Epithelial cell of proximal tubule (primary cell): ENCODE measurements around the gene APBB2. TPM values are rescaled to one million over a fixed set of nuclear protein-coding genes. Genes with fewer than 3 reads are reported as not detected.
"Not testable (repeated sequence)": the region's sequence is repeated elsewhere in the genome, so short reads cannot be mapped to it uniquely, and the experiment has no call there.

Experiments used
- DNase-seq: peaks from one replicate; pipeline ENCODE4 v3.0.0-alpha.2; 2011; ENCODE audit warnings: low read depth
- H3K4me3 ChIP-seq: 2 replicates; pipeline ENCODE4 v1.5.1; 2011; ENCODE audit warnings: low read depth, mild to moderate bottlenecking, low read length
- total RNA-seq: library from RNA; depleted of rRNA; stranded (reverse); fragments of >200 nt; gene quantifications from 2 replicates; pipeline ENCODE4 v1.2.3, GENCODE V29; 2015
- TF ChIP-seq, protein P1 (sequence below): conservative IDR thresholded peaks from 2 replicates; pipeline ENCODE4 v1.5.1; 2012; ENCODE audit warnings: low read depth, mild to moderate bottlenecking, low read length

APBB2 gene
- total RNA-seq, 1 donor from 2014 or later = 27.9 TPM

DNA sequence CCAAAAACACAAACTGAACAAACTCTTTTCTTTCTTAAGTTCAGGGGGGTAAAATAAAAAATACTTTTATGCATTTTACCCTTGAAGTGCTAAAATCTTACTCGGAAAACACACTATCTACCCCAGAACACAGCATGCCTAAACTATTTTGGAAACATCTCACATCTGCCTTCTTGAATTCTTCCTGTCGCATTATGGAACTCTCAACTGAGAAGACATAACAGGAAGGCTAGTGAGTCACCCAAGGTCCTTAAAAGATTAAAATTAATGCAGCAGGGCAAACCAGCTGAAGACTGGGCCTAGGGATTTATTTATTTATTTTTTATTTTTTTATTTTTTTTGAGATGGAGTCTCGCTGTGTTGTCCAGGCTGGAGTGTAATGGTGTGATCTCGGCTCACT lies 208.2 kb downstream of the APBB2 start:
- TF ChIP-seq, protein P1, sequence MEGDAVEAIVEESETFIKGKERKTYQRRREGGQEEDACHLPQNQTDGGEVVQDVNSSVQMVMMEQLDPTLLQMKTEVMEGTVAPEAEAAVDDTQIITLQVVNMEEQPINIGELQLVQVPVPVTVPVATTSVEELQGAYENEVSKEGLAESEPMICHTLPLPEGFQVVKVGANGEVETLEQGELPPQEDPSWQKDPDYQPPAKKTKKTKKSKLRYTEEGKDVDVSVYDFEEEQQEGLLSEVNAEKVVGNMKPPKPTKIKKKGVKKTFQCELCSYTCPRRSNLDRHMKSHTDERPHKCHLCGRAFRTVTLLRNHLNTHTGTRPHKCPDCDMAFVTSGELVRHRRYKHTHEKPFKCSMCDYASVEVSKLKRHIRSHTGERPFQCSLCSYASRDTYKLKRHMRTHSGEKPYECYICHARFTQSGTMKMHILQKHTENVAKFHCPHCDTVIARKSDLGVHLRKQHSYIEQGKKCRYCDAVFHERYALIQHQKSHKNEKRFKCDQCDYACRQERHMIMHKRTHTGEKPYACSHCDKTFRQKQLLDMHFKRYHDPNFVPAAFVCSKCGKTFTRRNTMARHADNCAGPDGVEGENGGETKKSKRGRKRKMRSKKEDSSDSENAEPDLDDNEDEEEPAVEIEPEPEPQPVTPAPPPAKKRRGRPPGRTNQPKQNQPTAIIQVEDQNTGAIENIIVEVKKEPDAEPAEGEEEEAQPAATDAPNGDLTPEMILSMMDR = no peak
- DNase-seq = no peak
- no peak overlapping the region for H3K4me3 ChIP-seq

DNA sequence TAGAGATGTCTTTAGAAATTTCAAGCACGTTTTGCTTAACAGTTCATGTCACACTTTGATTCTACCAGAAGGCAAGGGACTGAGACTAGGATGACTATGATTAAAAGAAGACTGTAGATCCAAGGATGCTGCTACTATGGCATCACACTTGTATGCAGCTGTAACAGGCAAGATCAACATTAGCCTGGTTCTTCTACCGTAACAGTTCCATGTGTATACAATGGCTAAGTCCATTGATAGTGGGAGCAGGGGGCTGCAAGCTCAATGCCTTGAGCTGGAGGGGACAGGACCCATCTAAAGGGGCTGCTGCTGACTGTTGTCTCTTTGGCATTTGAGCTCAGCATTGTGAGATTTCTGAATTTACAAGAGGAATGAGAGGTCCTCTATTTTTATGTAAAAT lies 212.0 kb downstream of the APBB2 start:
- TF ChIP-seq, protein P1 = no peak
- DNase-seq = no peak
- H3K4me3 ChIP-seq = no peak overlapping the region

DNA sequence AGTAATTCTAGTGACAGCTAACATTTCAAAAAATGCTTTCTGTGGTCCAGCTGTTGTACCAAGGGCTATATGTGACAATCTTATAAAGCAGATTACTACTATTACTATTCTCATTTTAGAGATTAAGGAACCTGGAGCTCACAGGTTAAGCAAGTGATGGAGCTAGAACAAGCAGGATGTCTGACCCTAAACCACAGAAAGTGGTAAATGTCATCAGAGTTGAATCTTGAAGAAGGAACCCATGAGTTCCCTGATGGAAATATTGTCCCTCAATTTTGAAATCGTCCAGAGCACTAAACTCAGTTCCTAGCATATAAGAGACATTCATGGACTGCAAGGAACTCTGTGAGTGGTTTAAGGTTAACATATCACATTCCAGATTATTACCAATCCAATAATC lies 214.0 kb downstream of the APBB2 start:
- no peak overlapping the region for H3K4me3 ChIP-seq
- TF ChIP-seq, protein P1 = no peak

DNA sequence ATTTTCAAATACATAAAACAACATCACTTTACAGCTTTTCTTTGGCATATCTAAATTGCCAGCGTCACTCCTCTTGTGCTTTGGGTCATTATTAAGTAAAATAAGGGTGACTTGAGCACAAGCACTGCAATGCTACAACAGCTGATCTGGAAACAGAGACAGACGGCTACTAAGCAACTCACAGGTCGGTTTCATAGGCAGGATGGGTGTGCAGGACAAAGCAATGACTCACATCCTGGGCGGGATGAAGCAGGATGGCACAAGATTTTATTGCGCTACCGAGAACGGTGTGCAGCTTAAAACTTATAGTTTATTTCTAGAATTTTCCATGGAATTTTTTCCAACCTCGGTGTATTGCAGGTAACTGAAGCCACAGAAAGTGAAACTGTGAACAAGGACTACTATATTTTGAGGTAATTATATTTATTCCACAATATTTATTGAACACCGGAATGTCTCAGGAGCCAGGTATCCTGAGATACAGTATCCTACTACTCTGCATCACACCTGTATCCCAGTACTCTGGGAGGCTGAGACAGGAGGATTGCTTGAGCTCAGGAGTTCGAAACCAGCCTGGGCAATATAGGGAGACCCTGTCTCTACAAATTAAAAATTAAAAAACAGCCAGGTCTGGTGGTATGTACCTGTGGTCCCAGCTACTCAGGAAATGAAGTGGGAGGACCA lies 215.5 kb downstream of the APBB2 start:
- no peak overlapping the region for H3K4me3 ChIP-seq
- TF ChIP-seq, protein P1 = no peak
- no peak for DNase-seq

More for the DNA sequence above, 214.0 kb downstream of the APBB2 start:
- no peak for DNase-seq

DNA sequence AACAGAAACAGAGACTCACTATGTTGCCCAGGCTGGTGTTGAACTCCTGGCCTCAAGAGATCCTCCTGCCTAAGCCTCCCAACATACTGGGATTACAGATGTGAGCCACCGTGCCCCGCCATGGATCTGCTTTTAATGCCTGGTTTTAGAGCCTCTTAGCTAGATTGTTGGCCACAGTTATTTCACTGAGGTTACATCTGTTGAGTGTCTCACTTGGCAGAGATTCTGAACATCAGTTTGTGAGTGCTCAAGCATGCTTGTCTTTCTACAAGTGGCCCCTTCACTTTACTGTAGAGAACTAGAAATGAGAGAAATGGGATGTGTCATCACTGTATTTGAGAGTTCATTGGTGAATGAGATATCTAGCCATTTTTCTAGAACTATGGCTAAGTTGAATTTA lies 218.5 kb downstream of the APBB2 start:
- TF ChIP-seq, protein P1 = no peak
- DNase-seq = no peak
- H3K4me3 ChIP-seq = no peak overlapping the region

DNA sequence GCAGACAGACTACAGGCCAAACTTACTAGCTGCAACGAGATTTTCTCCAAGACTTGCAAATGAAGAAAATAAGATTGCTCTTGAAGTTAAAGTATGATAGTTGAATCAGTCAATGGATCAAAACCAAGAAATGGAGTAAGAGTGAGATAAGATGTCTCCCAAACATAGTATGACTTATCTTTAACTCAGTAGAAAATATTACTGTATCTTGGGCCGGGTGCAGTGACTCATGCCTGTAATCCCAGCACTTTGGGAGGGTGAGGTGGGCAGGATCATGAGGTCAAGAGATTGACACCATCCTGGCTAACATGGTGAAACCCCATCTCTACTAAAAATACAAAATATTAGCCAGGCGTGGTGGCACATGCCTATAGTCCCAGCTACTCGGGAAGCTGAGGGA lies 220.0 kb downstream of the APBB2 start:
- not testable (repeated sequence) for DNase-seq, H3K4me3 ChIP-seq

DNA sequence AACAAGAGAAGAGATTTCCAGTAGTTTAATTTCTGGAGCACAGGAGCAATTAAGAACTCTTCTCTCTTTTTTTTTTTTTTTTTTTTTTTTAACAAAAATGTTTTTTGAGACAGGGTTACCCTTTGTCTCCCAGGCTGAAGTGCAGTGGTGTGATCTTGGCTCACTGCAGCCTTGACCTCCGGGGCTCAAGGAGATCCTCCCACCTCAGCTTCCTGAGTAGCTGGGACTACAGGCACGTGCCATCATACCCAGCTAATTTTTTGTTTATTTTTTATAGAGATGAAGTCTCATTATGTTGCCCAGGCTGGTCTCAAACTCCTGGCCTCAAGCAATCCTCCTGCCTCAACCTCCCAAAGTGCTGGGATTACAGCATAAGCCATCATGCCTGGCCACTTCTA lies 221.0 kb downstream of the APBB2 start:
- H3K4me3 ChIP-seq, DNase-seq: not testable (repeated sequence)

DNA sequence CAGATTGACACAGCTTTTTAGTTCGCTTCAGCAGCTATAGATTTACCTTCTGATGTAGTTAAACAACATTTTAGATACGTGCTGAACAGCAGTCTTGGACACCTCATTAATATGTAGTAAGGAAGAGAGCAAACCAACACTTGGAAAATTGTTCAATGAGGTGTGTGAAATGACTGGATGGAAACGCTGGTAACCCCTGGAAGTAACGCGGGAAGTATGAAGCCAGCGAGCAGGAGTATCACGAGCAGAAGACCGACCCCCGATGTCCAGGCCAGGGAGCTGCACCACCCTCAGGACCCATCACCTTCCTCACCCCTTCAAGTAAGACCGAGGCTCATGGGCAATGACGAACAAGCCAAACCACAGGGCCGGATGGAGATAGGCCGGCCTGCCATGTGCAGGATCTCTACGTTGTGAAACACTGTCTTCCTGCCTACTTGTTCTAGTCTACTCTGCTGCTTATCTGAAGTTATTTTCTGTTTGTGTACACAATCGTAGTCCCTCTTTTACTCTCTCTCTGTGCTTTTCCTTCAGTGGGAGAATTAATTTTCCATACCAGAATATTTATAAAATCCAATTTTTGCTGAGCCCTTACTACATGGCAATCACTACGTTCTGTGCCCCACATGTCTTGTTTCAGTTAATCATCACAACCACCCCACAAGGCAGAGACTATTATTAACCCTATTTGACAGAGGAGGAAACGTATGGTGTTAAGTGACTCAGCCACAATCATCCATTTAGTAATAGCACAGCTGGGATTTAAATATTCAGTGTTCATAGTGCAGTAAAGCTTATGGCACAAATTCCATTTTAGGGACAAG lies 221.7 kb downstream of the APBB2 start:
- H3K4me3 ChIP-seq = no peak overlapping the region
- peak; percentile 43 for DNase-seq
- TF ChIP-seq, protein P1 = no peak
